Measurements from ENCODE around the gene NTN3.
"Not testable (repeated sequence)": the region's sequence is repeated elsewhere in the genome, so short reads cannot be mapped to it uniquely, and the experiment has no call there.

Gene NTN3

GRCh38 chr16:2476741-2477140, 5.6 kb downstream of the NTN3 start:
- no peak overlapping the region for H3K4me3 Mint-ChIP-seq
- H3K4me1 Mint-ChIP-seq: peaks cover 29% of the 10 kb centered on the region
- no peak for ATAC-seq
- no peaks in the 10 kb centered on the region for H3K36me3 Mint-ChIP-seq
- H3K27ac Mint-ChIP-seq: no peak overlapping the region
- no peaks in the 10 kb centered on the region for H3K9me3 Mint-ChIP-seq
- peaks cover 20% of the 10 kb centered on the region for H3K27me3 Mint-ChIP-seq

- no peak for ATAC-seq
- Mint-ChIP-seq H3K9me3 (no peaks in the 10 kb centered on the region), H3K36me3 (no peaks in the 10 kb centered on the region), H3K27ac (no peak overlapping the region), H3K4me3 (no peak overlapping the region), H3K27me3 (peaks cover 14% of the 10 kb centered on the region), H3K4me1 (peaks cover 29% of the 10 kb centered on the region)
Observed at GRCh38 chr16:2477327-2477726, 6.2 kb downstream of the NTN3 start.

- H3K27ac Mint-ChIP-seq: no peak overlapping the region
- H3K9me3 Mint-ChIP-seq: no peaks in the 10 kb centered on the region
- ATAC-seq: no peak
- H3K4me3 Mint-ChIP-seq: no peak overlapping the region
- H3K27me3 Mint-ChIP-seq: peaks cover 4% of the 10 kb centered on the region
- no peaks in the 10 kb centered on the region for H3K36me3 Mint-ChIP-seq
- H3K4me1 Mint-ChIP-seq: peaks cover 22% of the 10 kb centered on the region
Observed at GRCh38 chr16:2478279-2478678, 7.2 kb downstream of the NTN3 start.

GRCh38 chr16:2479996-2480395, 8.9 kb downstream of the NTN3 start:
- not testable (repeated sequence) for H3K36me3 Mint-ChIP-seq, ATAC-seq, H3K9me3 Mint-ChIP-seq, H3K4me3 Mint-ChIP-seq, H3K27ac Mint-ChIP-seq, H3K27me3 Mint-ChIP-seq
- peaks cover 20% of the 10 kb centered on the region for H3K4me1 Mint-ChIP-seq

- Mint-ChIP-seq H3K27me3 (no peaks in the 10 kb centered on the region), H3K4me1 (peaks cover 19% of the 10 kb centered on the region)
Observed at GRCh38 chr16:2480948-2481347, 9.9 kb downstream of the NTN3 start.

GRCh38 chr16:2481676-2482075, 10.6 kb downstream of the NTN3 start:
- Mint-ChIP-seq H3K27ac (no peak overlapping the region), H3K9me3 (no peaks in the 10 kb centered on the region), H3K4me1 (peaks cover 18% of the 10 kb centered on the region), H3K27me3 (no peaks in the 10 kb centered on the region), H3K4me3 (no peak overlapping the region), H3K36me3 (no peaks in the 10 kb centered on the region)
- no peak for ATAC-seq

More at GRCh38 chr16:2480948-2481347, 9.9 kb downstream of the NTN3 start:
- H3K9me3 Mint-ChIP-seq: no peaks in the 10 kb centered on the region
- no peaks in the 10 kb centered on the region for H3K36me3 Mint-ChIP-seq
- ATAC-seq: no peak
- no peak overlapping the region for H3K4me3 Mint-ChIP-seq
- H3K27ac Mint-ChIP-seq: no peak overlapping the region

- Mint-ChIP-seq H3K27me3 (no peaks in the 10 kb centered on the region), H3K4me1 (peaks cover 23% of the 10 kb centered on the region), H3K9me3 (no peaks in the 10 kb centered on the region), H3K4me3 (no peak overlapping the region), H3K27ac (no peak overlapping the region), H3K36me3 (no peaks in the 10 kb centered on the region)
- no peak for ATAC-seq
Observed at GRCh38 chr16:2482249-2482648, 11.2 kb downstream of the NTN3 start.

- ATAC-seq: no peak
- Mint-ChIP-seq H3K36me3 (no peaks in the 10 kb centered on the region), H3K27me3 (no peaks in the 10 kb centered on the region), H3K4me1 (peaks cover 23% of the 10 kb centered on the region), H3K9me3 (no peaks in the 10 kb centered on the region), H3K27ac (no peak overlapping the region), H3K4me3 (no peak overlapping the region)
Observed at GRCh38 chr16:2482708-2483534, 11.8 kb downstream of the NTN3 start.

GRCh38 chr16:2483939-2484897, 13.1 kb downstream of the NTN3 start:
- no peak overlapping the region for H3K27ac Mint-ChIP-seq
- H3K4me1 Mint-ChIP-seq: peaks cover 19% of the 10 kb centered on the region
- H3K4me3 Mint-ChIP-seq: no peak overlapping the region
- no peaks in the 10 kb centered on the region for H3K27me3 Mint-ChIP-seq
- no peak for ATAC-seq
- H3K9me3 Mint-ChIP-seq: no peaks in the 10 kb centered on the region
- H3K36me3 Mint-ChIP-seq: no peaks in the 10 kb centered on the region

GRCh38 chr16:2484898-2485508, 13.9 kb downstream of the NTN3 start:
- H3K4me3 Mint-ChIP-seq: no peak overlapping the region
- no peaks in the 10 kb centered on the region for H3K9me3 Mint-ChIP-seq
- no peaks in the 10 kb centered on the region for H3K27me3 Mint-ChIP-seq
- H3K4me1 Mint-ChIP-seq: peaks cover 19% of the 10 kb centered on the region
- no peak for ATAC-seq
- no peak overlapping the region for H3K27ac Mint-ChIP-seq
- H3K36me3 Mint-ChIP-seq: no peaks in the 10 kb centered on the region

GRCh38 chr16:2485811-2486507, 14.9 kb downstream of the NTN3 start:
- no peak for ATAC-seq
- Mint-ChIP-seq H3K9me3 (no peaks in the 10 kb centered on the region), H3K27me3 (no peaks in the 10 kb centered on the region), H3K36me3 (no peaks in the 10 kb centered on the region), H3K4me1 (peaks cover 19% of the 10 kb centered on the region), H3K27ac (no peak overlapping the region), H3K4me3 (no peak overlapping the region)

GRCh38 chr16:2486645-2487516, 15.8 kb downstream of the NTN3 start:
- Mint-ChIP-seq H3K27me3 (no peaks in the 10 kb centered on the region), H3K27ac (peak overlapping the region; percentile 77), H3K4me3 (peak overlapping the region; percentile 62), H3K4me1 (peaks cover 19% of the 10 kb centered on the region), H3K36me3 (no peaks in the 10 kb centered on the region), H3K9me3 (no peaks in the 10 kb centered on the region)
- ATAC-seq: peak; percentile 96

GRCh38 chr16:2487517-2487842, 16.4 kb downstream of the NTN3 start:
- Mint-ChIP-seq H3K36me3 (no peaks in the 10 kb centered on the region), H3K4me3 (peak overlapping the region; percentile 62), H3K27me3 (no peaks in the 10 kb centered on the region), H3K27ac (peak overlapping the region; percentile 77), H3K9me3 (no peaks in the 10 kb centered on the region), H3K4me1 (peaks cover 19% of the 10 kb centered on the region)
- ATAC-seq: no peak

- H3K36me3 Mint-ChIP-seq: no peaks in the 10 kb centered on the region
- no peak overlapping the region for H3K4me3 Mint-ChIP-seq
- no peak for ATAC-seq
- peak overlapping the region; percentile 77 for H3K27ac Mint-ChIP-seq
- H3K4me1 Mint-ChIP-seq: peaks cover 19% of the 10 kb centered on the region
- no peaks in the 10 kb centered on the region for H3K27me3 Mint-ChIP-seq
- H3K9me3 Mint-ChIP-seq: no peaks in the 10 kb centered on the region
Observed at GRCh38 chr16:2487903-2488531, 16.9 kb downstream of the NTN3 start.
